ENCODE measurements around the gene CDC42EP5. TPM values are rescaled to one million over a fixed set of nuclear protein-coding genes. Genes with fewer than 3 reads are reported as not detected.

Gene CDC42EP5
- total RNA-seq, 2 experiments from 2014 or later = not detected

GRCh38 chr19:54434112-54434872, 38.8 kb downstream of the CDC42EP5 start:
- CTCF ChIA-PET = no interaction called here
- no peak overlapping the region for H3K27ac Mint-ChIP-seq
- TF ChIP-seq CTCF (IDR thresholded peaks at IDR 0.05) = no peak
- H3K4me1 ChIP-seq (ENCODE audit: insufficient read depth, low read length) = peaks cover 24% of the 10 kb centered on the region
- DNase-seq (peak in 1 of 14 experiments; percentile 20), ATAC-seq (ENCODE audit: poor library complexity) (no peak)
- peaks cover 2% of the 10 kb centered on the region for H3K27me3 Mint-ChIP-seq
- H3K27me3 ChIP-seq (ENCODE audit: control insufficient read depth in 1 of 2, insufficient read depth in 2 of 2, low read length in 2 of 2) = peaks cover 7 to 11% of the 10 kb centered on the region in 2 experiments
- H3K36me3 Mint-ChIP-seq (ENCODE audit: low read depth) = no peaks in the 10 kb centered on the region
- no peak overlapping the region for H3K4me3 ChIP-seq (ENCODE audit: low read length)
- peaks cover 35% of the 10 kb centered on the region for H3K4me1 Mint-ChIP-seq (ENCODE audit: low read depth)
- no peak overlapping the region for H3K4me3 Mint-ChIP-seq
- no peaks in the 10 kb centered on the region for H3K9me3 Mint-ChIP-seq
- no peak overlapping the region for H3K27ac ChIP-seq (ENCODE audit: low read depth in 1 of 2, low read length in 2 of 2)
- intact Hi-C loops (cut with DNase I, micrococcal nuclease) = no loop called here
- no peaks in the 10 kb centered on the region for H3K9me3 ChIP-seq (ENCODE audit: control insufficient read depth in 1 of 2, insufficient read depth in 1 of 2, low read length in 2 of 2)
- POLR2A ChIA-PET = interaction anchor here (1.6 kb wide), 1 partner anchor 13 kb away, joined by 4 read pairs; no protein-coding TSS in a partner anchor
- H3K36me3 ChIP-seq (ENCODE audit: insufficient read depth, low read length) = peaks cover 3% of the 10 kb centered on the region

- no peak overlapping the region for H3K4me3 Mint-ChIP-seq
- H3K36me3 Mint-ChIP-seq (ENCODE audit: low read depth) = no peaks in the 10 kb centered on the region
- Histone ChIP-seq H3K27me3 (ENCODE audit: control insufficient read depth in 1 of 2, insufficient read depth in 2 of 2, low read length in 2 of 2) (peaks cover 12 to 15% of the 10 kb centered on the region in 2 experiments), H3K4me1 (ENCODE audit: insufficient read depth, low read length) (peaks cover 24% of the 10 kb centered on the region), H3K4me3 (ENCODE audit: low read length) (no peak overlapping the region), H3K27ac (ENCODE audit: low read depth in 1 of 2, low read length in 2 of 2) (no peak overlapping the region), H3K36me3 (ENCODE audit: insufficient read depth, low read length) (peaks cover 3% of the 10 kb centered on the region), H3K9me3 (ENCODE audit: control insufficient read depth in 1 of 2, insufficient read depth in 1 of 2, low read length in 2 of 2) (no peaks in the 10 kb centered on the region)
- DNase-seq (no peak), ATAC-seq (ENCODE audit: poor library complexity) (no peak)
- H3K4me1 Mint-ChIP-seq (ENCODE audit: low read depth) = peaks cover 32% of the 10 kb centered on the region
- H3K27me3 Mint-ChIP-seq = peaks cover 5% of the 10 kb centered on the region
- no peaks in the 10 kb centered on the region for H3K9me3 Mint-ChIP-seq
- ChIA-PET POLR2A (interaction anchor here (1.6 kb wide), 1 partner anchor 14 kb away, joined by 4 read pairs; no protein-coding TSS in a partner anchor), CTCF (no interaction called here)
- intact Hi-C loops (cut with DNase I, micrococcal nuclease) = no loop called here
- no peak overlapping the region for H3K27ac Mint-ChIP-seq
- no peak for TF ChIP-seq CTCF (IDR thresholded peaks at IDR 0.05)
These were observed 39.4 kb downstream of the CDC42EP5 start for GRCh38 chr19:54433697-54434096.

- H3K9me3 Mint-ChIP-seq = no peaks in the 10 kb centered on the region
- TF ChIP-seq CTCF (IDR thresholded peaks at IDR 0.05) = no peak
- CTCF ChIA-PET = no interaction called here
- intact Hi-C loops (cut with DNase I, micrococcal nuclease) = no loop called here
- H3K4me3 Mint-ChIP-seq = no peak overlapping the region
- Histone ChIP-seq H3K36me3 (ENCODE audit: insufficient read depth, low read length) (no peaks in the 10 kb centered on the region), H3K4me3 (ENCODE audit: low read length) (no peak overlapping the region), H3K27me3 (ENCODE audit: control insufficient read depth in 1 of 2, insufficient read depth in 2 of 2, low read length in 2 of 2) (peaks cover 12 to 21% of the 10 kb centered on the region in 2 experiments), H3K27ac (ENCODE audit: low read depth in 1 of 2, low read length in 2 of 2) (no peak overlapping the region), H3K4me1 (ENCODE audit: insufficient read depth, low read length) (peaks cover 24% of the 10 kb centered on the region), H3K9me3 (ENCODE audit: control insufficient read depth in 1 of 2, insufficient read depth in 1 of 2, low read length in 2 of 2) (no peaks in the 10 kb centered on the region)
- H3K36me3 Mint-ChIP-seq (ENCODE audit: low read depth) = no peaks in the 10 kb centered on the region
- no peak overlapping the region for H3K27ac Mint-ChIP-seq
- peaks cover 9% of the 10 kb centered on the region for H3K27me3 Mint-ChIP-seq
- DNase-seq = no peak
- H3K4me1 Mint-ChIP-seq (ENCODE audit: low read depth) = peaks cover 23% of the 10 kb centered on the region
- POLR2A ChIA-PET = no interaction called here
- no peak for ATAC-seq (ENCODE audit: poor library complexity)
These were observed 40.9 kb downstream of the CDC42EP5 start for GRCh38 chr19:54432144-54432738.
